Hepatocyte (in vitro differentiated cells): ENCODE results near the gene SMIM35. TPM values are rescaled to one million over a fixed set of nuclear protein-coding genes. Genes with fewer than 3 reads are reported as not detected.

ENCODE experiments used
- DNase-seq: peaks from one replicate; pipeline ENCODE4 v3.0.0-alpha.2; 2016; ENCODE audit warnings: low spot score
- H2AFZ ChIP-seq: fragments of 200-600 bp; sonication (generic); 2 replicates; pipeline ENCODE4 v1.6.0; 2016; ENCODE audit warnings: antibody characterized with exemption, mild to moderate bottlenecking
- H3K27ac ChIP-seq: fragments of 200-600 bp; sonication (generic); 2 replicates; pipeline ENCODE4 v1.5.1; 2016; ENCODE audit warnings: mild to moderate bottlenecking
- H3K27me3 ChIP-seq: fragments of 200-600 bp; sonication (generic); 2 replicates; pipeline ENCODE4 v1.6.1; 2016
- H3K36me3 ChIP-seq: fragments of 200-600 bp; sonication (generic); replicated peaks from 2 replicates; pipeline ENCODE4 v1.5.1; 2016; ENCODE audit warnings: low read depth; ENCODE audit not compliant: insufficient read depth
- H3K4me1 ChIP-seq: fragments of 200-600 bp; sonication (generic); 2 replicates; pipeline ENCODE4 v1.5.1; 2016; ENCODE audit warnings: mild to moderate bottlenecking, moderate library complexity; ENCODE audit not compliant: insufficient read depth
- H3K4me2 ChIP-seq: fragments of 200-600 bp; sonication (generic); 2 replicates; pipeline ENCODE4 v1.6.0; 2016
- H3K4me3 ChIP-seq: fragments of 200-600 bp; sonication (generic); 2 replicates; pipeline ENCODE4 v1.5.1; 2016; ENCODE audit warnings: mild to moderate bottlenecking
- H3K79me2 ChIP-seq: fragments of 200-600 bp; sonication (generic); 2 replicates; pipeline ENCODE4 v1.6.0; 2017; ENCODE audit warnings: mild to moderate bottlenecking
- H3K9me2 ChIP-seq: fragments of 200-600 bp; sonication (generic); replicated peaks from 2 replicates; pipeline ENCODE4 v1.6.0; 2017; ENCODE audit warnings: mild to moderate bottlenecking; ENCODE audit not compliant: insufficient read depth
- H3K9me3 ChIP-seq: fragments of 200-600 bp; sonication (generic); 2 replicates; pipeline ENCODE4 v1.5.1; 2016; ENCODE audit warnings: low read depth, mild to moderate bottlenecking
- H4K20me1 ChIP-seq: fragments of 200-600 bp; sonication (generic); 2 replicates; pipeline ENCODE4 v1.6.0; 2016; ENCODE audit warnings: mild to moderate bottlenecking; ENCODE audit not compliant: insufficient read depth, poor library complexity, severe bottlenecking
- EZH2 ChIP-seq: fragments of 200-600 bp; sonication (generic); IDR thresholded peaks from 2 replicates; pipeline ENCODE4 v1.6.1; 2016; ENCODE audit warnings: antibody characterized with exemption, mild to moderate bottlenecking, borderline replicate concordance
- EZH2phosphoT487 ChIP-seq: fragments of 200-600 bp; sonication (generic); IDR thresholded peaks from one replicate; pipeline ENCODE4 v1.6.1; 2018; ENCODE audit warnings: antibody characterized with exemption, mild to moderate bottlenecking, low read depth, moderate library complexity; ENCODE audit not compliant: unreplicated experiment, severe bottlenecking
- WGBS: methylation state at CpG from one replicate; pipeline ENCODE4 v1.1.6; 2016; ENCODE audit warnings: low lambda C conversion rate; ENCODE audit errors: missing lambda C conversion rate; 5-methylcytosine and 5-hydroxymethylcytosine counted together
- polyA plus RNA-seq: library from polyadenylated mRNA; unstranded; fragments of >200 nt; fragmentation: Nextera tagmentation; extraction: Ambion mirVana; gene quantifications from 2 replicates; pipeline ENCODE4 v1.2.1, GENCODE V29; 2016
- total RNA-seq: library from RNA; depleted of rRNA; stranded (reverse); fragments of >200 nt; gene quantifications from 2 replicates; pipeline ENCODE4 v1.2.3, GENCODE V29; 2014
- TF ChIP-seq, protein P1 (sequence below): fragments of 200-600 bp; sonication (generic); IDR thresholded peaks from 2 replicates; pipeline ENCODE4 v1.5.1; 2016; ENCODE audit warnings: antibody characterized with exemption, mild to moderate bottlenecking; ENCODE audit not compliant: poor library complexity

SMIM35 gene
- total and polyA plus RNA-seq, 2 experiments from 2014 or later, result 0.03 TPM; not detected in 1

- no peak for DNase-seq
- Histone ChIP-seq H3K27ac (peak overlapping the region; percentile 34), H3K9me2 (no peaks in the 10 kb centered on the region), H2AFZ (no peak overlapping the region), H4K20me1 (no peaks in the 10 kb centered on the region), H3K9me3 (no peaks in the 10 kb centered on the region), H3K36me3 (no peaks in the 10 kb centered on the region), H3K4me3 (no peak overlapping the region), H3K4me2 (no peak overlapping the region), H3K27me3 (no peaks in the 10 kb centered on the region), H3K79me2 (no peaks in the 10 kb centered on the region), H3K4me1 (peaks cover 3% of the 10 kb centered on the region)
- WGBS, result 90% methylated on average over 6 of the region's 6 CpGs
- TF ChIP-seq EZH2phosphoT487, result no peak
- TF ChIP-seq EZH2, result no peak
- TF ChIP-seq, protein P1, sequence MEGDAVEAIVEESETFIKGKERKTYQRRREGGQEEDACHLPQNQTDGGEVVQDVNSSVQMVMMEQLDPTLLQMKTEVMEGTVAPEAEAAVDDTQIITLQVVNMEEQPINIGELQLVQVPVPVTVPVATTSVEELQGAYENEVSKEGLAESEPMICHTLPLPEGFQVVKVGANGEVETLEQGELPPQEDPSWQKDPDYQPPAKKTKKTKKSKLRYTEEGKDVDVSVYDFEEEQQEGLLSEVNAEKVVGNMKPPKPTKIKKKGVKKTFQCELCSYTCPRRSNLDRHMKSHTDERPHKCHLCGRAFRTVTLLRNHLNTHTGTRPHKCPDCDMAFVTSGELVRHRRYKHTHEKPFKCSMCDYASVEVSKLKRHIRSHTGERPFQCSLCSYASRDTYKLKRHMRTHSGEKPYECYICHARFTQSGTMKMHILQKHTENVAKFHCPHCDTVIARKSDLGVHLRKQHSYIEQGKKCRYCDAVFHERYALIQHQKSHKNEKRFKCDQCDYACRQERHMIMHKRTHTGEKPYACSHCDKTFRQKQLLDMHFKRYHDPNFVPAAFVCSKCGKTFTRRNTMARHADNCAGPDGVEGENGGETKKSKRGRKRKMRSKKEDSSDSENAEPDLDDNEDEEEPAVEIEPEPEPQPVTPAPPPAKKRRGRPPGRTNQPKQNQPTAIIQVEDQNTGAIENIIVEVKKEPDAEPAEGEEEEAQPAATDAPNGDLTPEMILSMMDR, result no peak
These were observed 24.9 kb upstream of the SMIM35 start for GRCh38 chr11:118111744-118112035.

GRCh38 chr11:118111019-118111743, 24.4 kb upstream of the SMIM35 start:
- H3K36me3 ChIP-seq, result no peaks in the 10 kb centered on the region
- H3K9me2 ChIP-seq, result no peaks in the 10 kb centered on the region
- H3K27me3 ChIP-seq, result no peaks in the 10 kb centered on the region
- H3K4me1 ChIP-seq, result peaks cover 3% of the 10 kb centered on the region
- WGBS, result 65% methylated on average over 8 of the region's 8 CpGs
- no peak overlapping the region for H2AFZ ChIP-seq
- H3K27ac ChIP-seq, result peak overlapping the region; percentile 34
- DNase-seq, result peak; percentile 56
- no peaks in the 10 kb centered on the region for H3K79me2 ChIP-seq
- no peak overlapping the region for H3K4me2 ChIP-seq
- H3K9me3 ChIP-seq, result no peaks in the 10 kb centered on the region
- H3K4me3 ChIP-seq, result no peak overlapping the region
- H4K20me1 ChIP-seq, result no peaks in the 10 kb centered on the region
- TF ChIP-seq EZH2, result no peak
- TF ChIP-seq, protein P1, result no peak
- TF ChIP-seq EZH2phosphoT487, result no peak

- Histone ChIP-seq H3K4me1 (peaks cover 3% of the 10 kb centered on the region), H3K9me2 (no peaks in the 10 kb centered on the region), H3K9me3 (no peaks in the 10 kb centered on the region), H2AFZ (no peak overlapping the region), H3K79me2 (no peaks in the 10 kb centered on the region), H3K36me3 (no peaks in the 10 kb centered on the region), H4K20me1 (no peaks in the 10 kb centered on the region), H3K4me2 (no peak overlapping the region), H3K27me3 (no peaks in the 10 kb centered on the region), H3K4me3 (no peak overlapping the region), H3K27ac (no peak overlapping the region)
- TF ChIP-seq EZH2phosphoT487, result no peak
- no peak for TF ChIP-seq EZH2
- TF ChIP-seq, protein P1, result no peak
- no peak for DNase-seq
- WGBS, result 78% methylated on average over 2 of the region's 2 CpGs
These were observed 22.5 kb upstream of the SMIM35 start for GRCh38 chr11:118109231-118109630.

DNA sequence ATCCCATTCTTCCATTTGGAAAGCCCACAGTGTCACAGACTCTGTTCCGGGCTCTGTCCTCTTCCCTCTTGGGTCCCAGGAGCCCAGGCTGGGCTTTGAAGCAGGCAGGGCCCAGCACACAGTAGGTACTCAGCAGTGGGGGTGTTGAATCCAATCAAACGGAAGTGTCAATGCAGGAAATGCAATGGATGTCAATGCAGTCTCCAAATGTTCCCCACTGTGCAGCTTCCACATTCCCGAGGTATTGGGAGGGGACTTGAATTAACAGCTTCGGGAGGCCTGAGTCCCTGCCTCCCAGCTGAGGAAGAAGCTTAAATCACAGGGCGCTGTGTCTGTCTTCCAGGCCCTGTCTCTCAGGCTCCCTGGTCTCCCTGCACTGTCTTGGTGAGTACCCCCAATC, 21.8 kb upstream of the SMIM35 start:
- no peak overlapping the region for H2AFZ ChIP-seq
- H3K4me3 ChIP-seq, result no peak overlapping the region
- no peaks in the 10 kb centered on the region for H3K9me2 ChIP-seq
- no peak for DNase-seq
- no peaks in the 10 kb centered on the region for H3K27me3 ChIP-seq
- no peaks in the 10 kb centered on the region for H3K79me2 ChIP-seq
- no peak for TF ChIP-seq EZH2
- TF ChIP-seq, protein P1, result no peak
- H3K4me1 ChIP-seq, result peaks cover 3% of the 10 kb centered on the region
- H3K27ac ChIP-seq, result no peak overlapping the region
- H4K20me1 ChIP-seq, result no peaks in the 10 kb centered on the region
- H3K36me3 ChIP-seq, result no peaks in the 10 kb centered on the region
- WGBS, result 79% methylated on average over 5 of the region's 5 CpGs
- no peaks in the 10 kb centered on the region for H3K9me3 ChIP-seq
- H3K4me2 ChIP-seq, result no peak overlapping the region
